Stimulated activated CD8-positive, alpha-beta memory T cell treated with anti-CD3 and anti-CD28 coated beads, Interleukin-12 subunit alpha, Interleukin-12 subunit beta, amount 100 ng/mL, for 24 hours (primary cell): ENCODE results near the gene TBX18.

Experiments used
- DNase-seq: peaks from one replicate; pipeline ENCODE4 v3.0.0-alpha.2; 2020; ENCODE audit errors: extremely low read depth

The TBX18 gene

GRCh38 chr6:84764332-84765049, at the start of gene TBX18:
TBX18 (minus strand) TSS chr6:84764598; CDS start chr6:84764181, 417 bp downstream.
- no peak for DNase-seq

- no peak for DNase-seq
Measured at GRCh38 chr6:84811351-84811750, 47.0 kb upstream of the TBX18 start.

- no peak for DNase-seq
Measured at GRCh38 chr6:84809455-84809854, 45.1 kb upstream of the TBX18 start.

GRCh38 chr6:84808491-84809061, 44.2 kb upstream of the TBX18 start:
- no peak for DNase-seq

GRCh38 chr6:84805145-84805544, 40.7 kb upstream of the TBX18 start:
- DNase-seq, result no peak

DNA sequence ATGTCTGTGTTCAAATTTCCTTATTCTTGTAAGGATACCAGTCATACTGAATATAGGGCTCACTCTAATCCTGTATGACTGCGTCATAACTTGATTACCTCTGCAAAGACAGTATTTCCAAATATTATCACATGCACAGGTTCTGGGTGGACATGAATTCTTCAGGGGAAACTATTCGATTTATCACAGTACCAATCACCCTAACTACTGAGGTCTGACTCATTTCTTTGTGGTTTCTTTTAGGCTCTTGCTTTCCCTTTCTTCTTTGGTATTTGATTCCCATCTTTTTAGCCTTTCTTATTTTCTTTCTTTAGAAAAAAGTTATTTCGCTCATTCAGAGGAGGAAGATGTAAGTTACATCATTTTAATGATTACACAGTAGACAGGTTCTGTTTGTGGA, 40.3 kb upstream of the TBX18 start:
- no peak for DNase-seq

DNA sequence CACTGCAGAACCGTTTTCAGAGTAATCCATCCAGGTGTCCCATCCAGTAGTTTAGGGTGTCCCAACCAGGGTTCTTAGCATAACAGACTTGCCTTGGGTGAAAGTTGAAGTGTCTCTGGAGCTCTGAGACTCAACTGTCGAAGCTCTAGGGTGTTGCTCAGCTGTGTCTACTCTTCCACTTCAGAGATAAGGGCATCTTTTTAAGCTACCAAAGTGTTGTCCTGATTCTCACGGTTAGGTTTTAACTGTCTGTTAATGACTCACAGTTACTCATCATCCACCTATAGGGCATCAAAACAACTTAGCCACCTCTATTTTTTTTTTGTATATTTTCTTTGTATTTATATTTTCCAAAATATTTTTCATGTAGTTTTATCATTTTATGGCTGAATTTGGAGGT, 36.9 kb upstream of the TBX18 start:
- DNase-seq, result no peak

- no peak for DNase-seq
Measured at GRCh38 chr6:84798257-84798656, 33.9 kb upstream of the TBX18 start.

GRCh38 chr6:84796343-84796742, 31.9 kb upstream of the TBX18 start:
- DNase-seq, result no peak

- no peak for DNase-seq
Measured at GRCh38 chr6:84791927-84792326, 27.5 kb upstream of the TBX18 start.

DNA sequence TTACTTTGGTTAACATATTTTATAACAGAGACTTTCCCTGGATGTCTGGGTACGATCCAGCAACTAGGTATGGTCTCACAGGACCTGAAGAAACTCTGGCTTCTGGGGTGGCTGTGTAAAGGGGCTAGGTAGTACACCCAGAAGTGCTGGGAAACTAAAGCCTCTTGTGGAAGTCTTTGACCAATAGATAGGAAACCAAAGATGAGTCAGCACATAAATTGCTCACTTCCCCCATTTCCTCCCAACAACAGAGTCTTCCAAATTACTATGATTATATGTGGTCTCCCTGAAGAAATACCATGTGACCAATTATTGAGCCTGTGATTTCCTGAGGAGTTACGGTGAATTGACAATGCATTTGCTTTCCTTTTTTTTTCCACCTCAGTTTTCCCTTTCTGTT, 26.8 kb upstream of the TBX18 start:
- no peak for DNase-seq

DNA sequence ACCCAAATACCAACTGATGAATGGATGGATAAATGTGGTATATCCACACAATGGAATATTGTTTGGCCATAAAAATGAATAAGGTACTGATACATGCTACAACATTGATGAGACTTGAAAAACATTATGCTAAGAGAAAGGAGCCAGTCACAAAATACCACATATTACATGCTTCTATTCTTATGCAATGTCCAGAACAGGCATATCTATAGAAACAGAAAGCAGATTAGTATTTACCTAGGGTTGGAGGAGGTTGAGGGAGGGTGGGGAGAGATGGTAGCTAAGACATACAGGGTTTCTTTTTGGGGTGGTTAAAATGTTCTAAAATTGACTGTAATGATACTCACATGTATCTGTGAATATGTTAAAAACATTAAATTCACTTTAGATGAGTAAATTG, 24.8 kb upstream of the TBX18 start:
- no peak for DNase-seq

GRCh38 chr6:84788689-84789088, 24.3 kb upstream of the TBX18 start:
- DNase-seq, result no peak

GRCh38 chr6:84785671-84786070, 21.3 kb upstream of the TBX18 start:
- DNase-seq, result no peak

DNA sequence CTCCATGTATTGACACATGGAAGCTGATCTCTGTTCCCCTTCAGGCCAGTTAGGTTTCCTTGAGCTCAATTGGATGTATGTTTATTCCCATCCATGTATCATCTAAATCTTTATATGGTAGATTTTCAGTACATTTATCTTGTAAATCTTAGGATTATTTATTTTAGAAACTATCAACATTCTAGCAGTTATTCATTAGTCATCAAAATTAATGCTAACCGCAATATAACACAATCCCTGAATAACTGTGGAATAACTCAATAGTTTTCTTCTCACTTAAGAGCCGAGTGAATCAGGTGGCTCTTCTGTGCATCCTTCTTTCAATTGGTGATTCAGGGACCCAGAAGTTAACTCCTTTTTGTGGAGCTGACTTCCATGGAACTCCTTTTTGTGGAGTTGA, 15.5 kb upstream of the TBX18 start:
- DNase-seq, result no peak

GRCh38 chr6:84779380-84779779, 15.0 kb upstream of the TBX18 start:
- no peak for DNase-seq

DNA sequence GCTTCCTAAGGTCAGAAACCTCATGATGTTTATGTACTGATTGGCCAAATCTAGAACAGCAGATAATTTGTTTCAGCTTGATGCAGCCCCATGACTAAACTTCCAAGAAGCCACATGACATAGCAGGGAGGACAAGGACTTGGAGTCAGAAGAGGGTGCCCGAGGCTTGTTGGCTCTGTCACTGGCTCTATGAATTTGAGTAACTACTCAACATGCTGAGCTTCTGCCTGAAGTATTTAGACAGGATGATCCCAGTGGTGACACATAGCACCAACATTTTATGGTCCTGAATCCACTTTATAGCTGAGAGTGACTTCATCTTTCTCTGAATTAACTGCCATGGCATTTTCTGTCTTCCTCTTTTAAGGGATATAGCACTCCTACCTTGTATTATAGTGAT, 13.5 kb upstream of the TBX18 start:
- no peak for DNase-seq

DNA sequence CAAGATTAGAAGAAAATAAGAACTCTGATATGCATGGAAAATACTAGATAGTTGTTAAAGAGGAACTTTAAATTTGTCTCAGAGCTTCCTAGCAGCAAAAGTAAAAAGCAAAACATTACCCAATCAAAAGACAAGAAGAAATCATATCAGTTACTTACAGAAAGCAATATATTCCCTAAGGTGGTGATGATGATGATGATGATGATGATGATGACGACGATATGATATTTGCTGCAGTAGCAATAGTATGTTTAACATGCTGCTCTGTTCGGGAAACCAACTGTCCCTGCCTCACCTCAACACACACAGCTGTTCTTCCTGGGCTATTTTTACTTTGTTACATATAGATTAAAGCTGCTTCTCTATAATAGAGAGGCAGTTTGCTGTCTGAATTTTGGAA, 12.0 kb upstream of the TBX18 start:
- no peak for DNase-seq

DNA sequence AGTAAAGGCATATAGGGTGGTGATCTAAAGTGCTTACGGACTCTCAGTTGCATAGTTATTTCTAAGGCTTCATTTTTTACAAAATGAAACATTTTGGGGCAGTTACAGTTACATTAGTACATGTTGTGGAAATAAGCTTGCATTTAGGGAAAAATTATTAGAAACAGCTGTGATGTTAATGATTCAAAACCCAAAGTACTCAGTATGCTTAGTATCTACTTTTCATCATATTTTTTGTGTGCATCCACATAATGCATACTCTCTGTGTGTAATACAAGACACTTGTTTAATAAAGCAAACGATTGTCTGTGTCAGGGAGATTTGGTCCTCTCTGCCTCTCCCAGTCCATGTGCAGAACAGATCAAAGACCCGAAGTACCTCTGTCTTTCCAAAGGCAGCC, 11.4 kb upstream of the TBX18 start:
- no peak for DNase-seq

- DNase-seq, result no peak
Measured at GRCh38 chr6:84774985-84775284, 10.5 kb upstream of the TBX18 start.

DNA sequence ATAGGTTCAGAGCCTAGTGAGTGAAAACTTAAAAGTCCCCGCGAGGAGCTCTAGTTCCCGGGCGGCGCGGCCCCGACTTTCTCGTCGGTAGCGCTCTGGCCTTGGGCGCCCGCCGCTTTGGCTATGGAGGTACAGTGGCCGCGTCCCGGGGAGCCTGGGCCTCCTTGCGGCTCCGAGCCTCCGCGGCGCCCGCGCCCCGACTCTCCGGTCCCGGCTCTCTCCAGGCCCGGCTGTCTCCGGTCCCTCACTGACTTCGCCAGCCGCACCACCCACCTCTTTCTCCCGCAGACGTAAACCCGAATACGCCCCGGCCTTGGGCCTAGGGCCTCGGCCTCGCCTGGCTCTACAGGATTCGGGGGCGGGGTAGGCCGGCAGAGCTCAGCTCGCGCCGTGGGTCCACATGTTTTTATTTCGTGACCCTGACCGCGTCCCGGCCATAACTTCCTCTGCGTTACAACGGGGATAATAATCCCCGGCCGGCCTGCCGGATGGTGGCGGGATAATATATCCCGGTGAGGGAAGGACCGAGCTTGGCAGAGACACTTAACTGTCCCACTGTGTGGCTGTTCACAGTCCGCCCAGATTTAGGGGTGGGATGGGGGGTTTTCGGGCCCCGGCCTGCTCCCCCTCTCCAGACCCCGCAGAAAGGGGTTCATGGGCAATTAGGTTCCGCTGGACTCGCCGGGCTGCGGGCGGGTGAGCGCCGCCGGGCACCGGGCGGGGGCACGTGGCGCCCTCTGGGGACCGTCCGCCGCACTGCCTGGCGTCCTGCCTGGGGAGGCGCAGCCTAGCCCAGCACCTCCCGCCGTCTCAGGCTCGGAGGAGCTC, 10.0 kb upstream of the TBX18 start:
- DNase-seq, result no peak

DNA sequence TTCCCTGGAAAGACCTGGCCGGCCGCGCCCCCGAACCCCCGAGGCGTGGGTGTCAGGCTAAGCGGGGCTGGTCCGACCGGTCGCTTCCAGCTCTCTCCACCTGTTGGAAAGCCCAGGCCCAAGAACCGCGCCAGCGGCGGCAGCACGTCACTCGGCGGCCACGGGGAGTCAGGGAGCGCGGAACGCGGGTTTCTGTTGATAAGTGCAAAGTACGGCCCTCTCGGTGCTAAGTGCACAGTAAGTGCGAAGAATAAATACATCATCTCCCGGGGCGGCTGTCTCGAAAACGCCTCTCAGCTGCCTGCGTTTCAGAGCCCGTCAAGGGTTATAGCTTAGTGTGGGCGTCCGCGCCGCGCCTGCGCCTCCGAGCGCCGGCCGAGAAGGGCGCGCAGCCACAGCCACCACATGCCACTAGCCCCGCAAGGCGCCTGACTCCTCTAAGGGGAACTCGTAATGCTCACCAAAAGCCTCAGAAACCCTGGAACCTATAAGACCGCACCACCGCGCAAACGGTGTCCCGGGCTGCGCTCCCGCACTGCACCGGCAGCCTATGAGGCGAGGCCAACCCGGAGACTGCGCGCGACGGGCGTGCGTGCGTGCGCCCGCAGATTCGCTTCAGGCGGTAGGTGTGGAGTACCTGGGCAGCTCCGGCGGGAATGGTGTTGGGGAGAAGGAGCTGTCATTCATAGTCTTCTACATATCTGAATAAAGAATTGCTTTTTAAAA, 9.2 kb upstream of the TBX18 start:
- DNase-seq, result no peak

GRCh38 chr6:84773133-84773430, 8.7 kb upstream of the TBX18 start:
- DNase-seq, result no peak
